ENCODE measurements around the gene MRPS5.
A peak's percentile ranks its signal among the peaks of the same experiment; 100 is the strongest.

The MRPS5 gene

GRCh38 chr2:95087379-95087778 lies 34.2 kb downstream of the MRPS5 start:
- DNase-seq, result no peak

GRCh38 chr2:95086017-95086416 lies 35.6 kb downstream of the MRPS5 start:
- no peak for DNase-seq

GRCh38 chr2:95082477-95082876 lies 39.1 kb downstream of the MRPS5 start:
- no peak for DNase-seq

- DNase-seq, result peak in 1 of 5 experiments; percentile 80
Measured at GRCh38 chr2:95079199-95079683, 42.4 kb downstream of the MRPS5 start.

- DNase-seq, result no peak
Measured at GRCh38 chr2:95077861-95078603, 43.6 kb downstream of the MRPS5 start.

- no peak for DNase-seq
Measured at GRCh38 chr2:95077530-95077825, 44.1 kb downstream of the MRPS5 start.

GRCh38 chr2:95076705-95077529 lies 44.7 kb downstream of the MRPS5 start:
- DNase-seq, result peak; percentile 58 to 98 (median 87)

- DNase-seq, result peak in 1 of 5 experiments; percentile 61
Measured at GRCh38 chr2:95075440-95076132, 46.0 kb downstream of the MRPS5 start.

- DNase-seq, result peak in 4 of 5 experiments; percentile 17 to 99 (median 34)
Measured at GRCh38 chr2:95074663-95075439, 46.8 kb downstream of the MRPS5 start.

- peak in 1 of 5 experiments; percentile 74 for DNase-seq
Measured at GRCh38 chr2:95073856-95074662, 47.5 kb downstream of the MRPS5 start.

GRCh38 chr2:95072424-95072823 lies 49.2 kb downstream of the MRPS5 start:
- DNase-seq, result no peak

GRCh38 chr2:95071856-95072255 lies 49.8 kb downstream of the MRPS5 start:
- DNase-seq, result no peak

GRCh38 chr2:95069465-95069864 lies 52.1 kb downstream of the MRPS5 start:
- DNase-seq, result no peak

GRCh38 chr2:95068256-95068655 lies 53.4 kb downstream of the MRPS5 start:
- DNase-seq, result no peak

GRCh38 chr2:95063086-95063958 lies 58.3 kb downstream of the MRPS5 start:
- DNase-seq, result peak in 1 of 5 experiments; percentile 61

- peak in 1 of 5 experiments; percentile 52 for DNase-seq
Measured at GRCh38 chr2:95062242-95063085, 59.1 kb downstream of the MRPS5 start.

GRCh38 chr2:95061601-95062183 lies 59.9 kb downstream of the MRPS5 start:
- DNase-seq, result peak in 1 of 5 experiments; percentile 71

GRCh38 chr2:95061119-95061512 lies 60.5 kb downstream of the MRPS5 start:
- no peak for DNase-seq
